K562 treated with DMSO at 1 percent for 48 hours (cell line): ENCODE measurements around the gene ADCYAP1R1. TPM values are rescaled to one million over a fixed set of nuclear protein-coding genes. Genes with fewer than 3 reads are reported as not detected.

ENCODE experiments used
- total RNA-seq: library from RNA; unstranded; fragments of 300-600 nt; gene quantifications from 2 replicates; pipeline ENCODE4 v1.2.3, GENCODE V29; 2022; ENCODE audit warnings: low replicate concordance; ENCODE audit errors: extremely low read depth

The ADCYAP1R1 gene
- total RNA-seq: not detected in 2 replicates

GRCh38 chr7:31051598-31052486 lies at the start of gene ADCYAP1R1:
Gene ADCYAP1R1, plus strand, starts transcription at chr7:31052308. Its CDS starts 10,957 bp downstream, at chr7:31063265.

Other genes starting within 250 kb of the ADCYAP1R1 start
- not detected in 2 replicates for gene AQP1, start 140.5 kb upstream of the ADCYAP1R1 start, total RNA-seq
- gene GHRHR, start 88.4 kb upstream of the ADCYAP1R1 start, total RNA-seq: not detected in 2 replicates